HepG2 (cell line): ENCODE measurements around the gene LLGL1. TPM values are rescaled to one million over a fixed set of nuclear protein-coding genes. Genes with fewer than 3 reads are reported as not detected.

Source experiments
- ATAC-seq: fragments of 200-7000 bp; cut with Tn5 transposase; 3 replicates; pipeline ENCODE4 v1.9.1; 2020; ENCODE audit warnings: mild to moderate bottlenecking, moderate library complexity
- BruUV-seq: library from RNA; stranded (reverse); fragments of 400-500 nt; replicated peaks from 2 replicates; lab custom pipeline; 2021; lab: Mats Ljungman, UMichigan
- CTCF ChIA-PET: fragments of 300-600 bp; formaldehyde crosslinking; extraction: SDS; loops from one replicate; lab custom pipeline; 2021; ENCODE audit warnings: low total read pairs, inconsistent platforms, low intra/inter-chr PET ratio; lab: Yijun Ruan, JAX
- POLR2A ChIA-PET: fragments of 350-600 bp; sonication (Branson Sonifier 250); formaldehyde crosslinking; loops from one replicate; lab custom pipeline; 2020; ENCODE audit warnings: antibody characterized with exemption, inconsistent platforms; lab: Yijun Ruan, JAX
- DNase-seq: peaks from one replicate; pipeline ENCODE4 v3.0.0-alpha.2; 2015; ENCODE audit warnings: low spot score
- FAIRE-seq: peaks from 3 replicates; lab custom pipeline; 2011; peaks lifted over from hg19 to GRCh38; lab: Jason Lieb, UNC
- H2AFZ ChIP-seq: one replicate; pipeline ENCODE4 v1.6.1; 2011; ENCODE audit warnings: low read length, inconsistent platforms
- H3K27ac ChIP-seq: fragments of 300-600 bp; 3 replicates; pipeline ENCODE4 v1.8.0; 2011; ENCODE audit warnings: mixed run types, mild to moderate bottlenecking, mixed read lengths, low read length, inconsistent platforms; ENCODE audit not compliant: insufficient read depth; ENCODE audit errors: extremely low read length
- H3K27me3 ChIP-seq, 2 experiments: fragments of 200-600 bp in 1 of 2; 2 replicates in 1 of 2; 3 replicates in 1 of 2; pipeline versions ENCODE4 v1.6.0 to v1.8.0; 2011; ENCODE audit warnings: low read length in 2 of 2, mild to moderate bottlenecking in 2 of 2, moderate library complexity in 2 of 2, inconsistent platforms in 1 of 2; ENCODE audit not compliant: insufficient read depth in 2 of 2, control insufficient read depth in 1 of 2
- H3K36me3 ChIP-seq, 2 experiments: fragments of 200-600 bp in 1 of 2; replicated peaks in 1 of 2; 2 replicates in 1 of 2; 3 replicates in 1 of 2; pipeline versions ENCODE4 v1.5.1 to v1.8.0; 2011; ENCODE audit warnings: low read length in 2 of 2, inconsistent platforms in 1 of 2; ENCODE audit not compliant: insufficient read depth in 2 of 2, control insufficient read depth in 1 of 2
- H3K4me1 ChIP-seq: 2 replicates; pipeline ENCODE4 v1.5.1; 2012; ENCODE audit warnings: low read length, inconsistent platforms; ENCODE audit not compliant: insufficient read depth
- H3K4me2 ChIP-seq: 2 replicates; pipeline ENCODE4 v1.6.0; 2011; ENCODE audit warnings: low read depth, low read length, inconsistent platforms
- H3K4me3 ChIP-seq, 3 experiments: fragments of 200-600 bp in 1 of 3; sonication (generic), shearing (Covaris generic) in 1 of 3; replicated peaks in 1 of 3; 2 replicates each; pipeline ENCODE4 v1.5.1; 2011 to 2016; ENCODE audit warnings: low read length in 3 of 3, inconsistent platforms in 2 of 3, low read depth in 2 of 3, mild to moderate bottlenecking in 2 of 3, control low read depth in 1 of 3, mixed read lengths in 1 of 3; ENCODE audit not compliant: insufficient read depth in 1 of 3
- H3K79me2 ChIP-seq: one replicate; pipeline ENCODE4 v1.6.1; 2011; ENCODE audit warnings: low read length, inconsistent platforms; ENCODE audit not compliant: insufficient read depth
- H3K9ac ChIP-seq: 2 replicates; pipeline ENCODE4 v1.6.0; 2011; ENCODE audit warnings: mild to moderate bottlenecking, low read depth, low read length, inconsistent platforms; ENCODE audit not compliant: insufficient read depth
- H3K9me3 ChIP-seq: 2 replicates; pipeline ENCODE4 v1.5.1; 2012; ENCODE audit warnings: mild to moderate bottlenecking, low read length
- H4K20me1 ChIP-seq: 2 replicates; pipeline ENCODE4 v1.6.0; 2011; ENCODE audit warnings: inconsistent platforms, mild to moderate bottlenecking, low read length, moderate library complexity; ENCODE audit not compliant: insufficient read depth
- CENPX ChIP-seq: sonication (generic); formaldehyde crosslinking; IDR thresholded peaks from 2 replicates; pipeline ENCODE4 v1.9.0; 2021; ENCODE audit warnings: mild to moderate bottlenecking, missing genetic modification reagents, moderate library complexity
- CREM ChIP-seq, 2 experiments: sonication (generic) in 1 of 2; formaldehyde crosslinking in 1 of 2; IDR thresholded peaks; 2 replicates each; pipeline versions ENCODE4 v1.4.0 to v1.6.1; 2016 to 2020; ENCODE audit warnings: antibody characterized with exemption in 1 of 2, mild to moderate bottlenecking in 1 of 2, missing genetic modification reagents in 1 of 2
- ELF3 ChIP-seq: IDR thresholded peaks from 2 replicates; pipeline ENCODE4 v1.6.1; 2016; ENCODE audit warnings: missing genetic modification reagents, missing compliant biosample characterization
- KLF16 ChIP-seq, 2 experiments: sonication (generic) in 1 of 2; formaldehyde crosslinking in 1 of 2; IDR thresholded peaks; 2 replicates each; pipeline versions ENCODE4 v1.6.1 to v1.8.0; 2016 to 2023; ENCODE audit warnings: missing genetic modification reagents in 2 of 2, missing compliant biosample characterization in 1 of 2
- NBN ChIP-seq: fragments of 450-650 bp; conservative IDR thresholded peaks from 2 replicates; pipeline ENCODE4 v1.6.1; 2017
- NFRKB ChIP-seq: fragments of 450-650 bp; IDR thresholded peaks from 2 replicates; pipeline ENCODE4 v1.6.1; 2017
- ONECUT2 ChIP-seq: sonication (generic); formaldehyde crosslinking; IDR thresholded peaks from 2 replicates; pipeline ENCODE4 v1.4.0; 2020; ENCODE audit warnings: missing genetic modification reagents
- RARA ChIP-seq: IDR thresholded peaks from 2 replicates; pipeline ENCODE4 v1.6.1; 2016; ENCODE audit warnings: missing genetic modification reagents, missing compliant biosample characterization
- TARDBP ChIP-seq: sonication (generic); formaldehyde crosslinking; IDR thresholded peaks from 2 replicates; pipeline ENCODE4 v1.8.0; 2022; ENCODE audit warnings: mild to moderate bottlenecking, missing genetic modification reagents
- TBX2 ChIP-seq: sonication (generic); formaldehyde crosslinking; IDR thresholded peaks from 2 replicates; pipeline ENCODE4 v1.5.0; 2020; ENCODE audit warnings: missing genetic modification reagents, mild to moderate bottlenecking, borderline replicate concordance
- TOE1 ChIP-seq: sonication (generic); formaldehyde crosslinking; IDR thresholded peaks from 2 replicates; pipeline ENCODE4 v1.4.0; 2020; ENCODE audit warnings: mild to moderate bottlenecking, missing genetic modification reagents
- ZBTB25 ChIP-seq: IDR thresholded peaks from 2 replicates; pipeline ENCODE4 v1.6.1; 2018; ENCODE audit warnings: missing genetic modification reagents
- ZNF24 ChIP-seq: fragments of 450-650 bp; IDR thresholded peaks from 2 replicates; pipeline ENCODE4 v1.6.1; 2017; ENCODE audit warnings: antibody characterized with exemption, mild to moderate bottlenecking
- ZNF276 ChIP-seq: sonication (generic); formaldehyde crosslinking; IDR thresholded peaks from 2 replicates; pipeline ENCODE4 v1.4.0; 2020; ENCODE audit warnings: mild to moderate bottlenecking, low read depth, missing genetic modification reagents
- ZNF7 ChIP-seq: IDR thresholded peaks from 2 replicates; pipeline ENCODE4 v1.6.1; 2016; ENCODE audit warnings: missing biosample characterization, missing genetic modification reagents
- ZNF792 ChIP-seq: IDR thresholded peaks from 2 replicates; pipeline ENCODE4 v1.6.1; 2016
- WGBS: methylation state at CpG from one replicate; pipeline ENCODE4 v1.1.6; 2017; ENCODE audit warnings: low lambda C conversion rate; 5-methylcytosine and 5-hydroxymethylcytosine counted together
- in situ Hi-C: cut with HindIII; loops from 2 replicates; pipeline ENCODE4 v1.10.0; 2017; ENCODE audit warnings: low pct_unique_long_range_greater_than_20kb; ENCODE audit not compliant: extremely low pct_ligation_motif_present
- intact Hi-C: fragments of 100-400 bp; cut with micrococcal nuclease; formaldehyde crosslinking; loops from one replicate; pipeline ENCODE4 v1.10.0; 2022; ENCODE audit not compliant: unreplicated experiment
- polyA plus RNA-seq, 8 experiments: library from polyadenylated mRNA; depleted of rRNA in 3 of 8; stranded (reverse) in 7 of 8; unstranded in 1 of 8; fragments of >200 nt; fragmentation: Illumina TruSeq in 4 of 8; extraction: Trizol in 4 of 8; gene quantifications; 2 replicates each; pipeline versions ENCODE4 v1.2.1 to v1.2.3, GENCODE V29; 2011 to 2016; ENCODE audit warnings: low read depth in 4 of 8, missing spikeins in 1 of 8, mixed read lengths in 1 of 8; ENCODE audit not compliant: insufficient read depth in 1 of 8
- total RNA-seq, 5 experiments: library from RNA; depleted of rRNA; stranded (reverse); fragments of >200 nt; fragmentation: Illumina TruSeq; extraction: Trizol; gene quantifications; 2 replicates each; pipeline ENCODE4 v1.2.3, GENCODE V29; 2016; ENCODE audit warnings: low read depth in 1 of 5
- TF ChIP-seq, protein P1 (sequence below): sonication (generic); formaldehyde crosslinking; IDR thresholded peaks from 2 replicates; pipeline ENCODE4 v1.4.0; 2020; ENCODE audit warnings: missing genetic modification reagents, mild to moderate bottlenecking, borderline replicate concordance

Gene LLGL1
- total and polyA plus RNA-seq, 2 of the 13 experiments (the other 11 are each of a cell fraction or from before 2014, with no cell fraction given): 15.0 to 15.3 TPM

GRCh38 chr17:18197535-18198194 is 27.8 kb upstream of the LLGL1 start:
- in situ Hi-C loops: no loop called here
- Histone ChIP-seq H3K79me2 (peaks cover 85% of the 10 kb centered on the region), H3K27ac (no peak overlapping the region), H3K27me3 (no peaks in the 10 kb centered on the region), H3K36me3 (peaks cover 48 to 78% of the 10 kb centered on the region in 2 experiments), H3K9me3 (no peaks in the 10 kb centered on the region), H2AFZ (no peak overlapping the region), H3K4me3 (no peak overlapping the region), H3K9ac (no peak overlapping the region), H3K4me1 (peaks cover 20% of the 10 kb centered on the region), H4K20me1 (peaks cover 45% of the 10 kb centered on the region), H3K4me2 (no peak overlapping the region)
- ChIA-PET CTCF (no interaction called here), POLR2A (interaction anchor here (1.9 kb wide), 1 partner anchor 14 kb away, joined by 5 read pairs; the partner anchor contains the start of gene ALKBH5)
- no peak for TF ChIP-seq KLF16 (CRISPR knock-in tag; IDR thresholded peaks at IDR 0.05)
- TF ChIP-seq NBN: no peak
- TF ChIP-seq, protein P1, sequence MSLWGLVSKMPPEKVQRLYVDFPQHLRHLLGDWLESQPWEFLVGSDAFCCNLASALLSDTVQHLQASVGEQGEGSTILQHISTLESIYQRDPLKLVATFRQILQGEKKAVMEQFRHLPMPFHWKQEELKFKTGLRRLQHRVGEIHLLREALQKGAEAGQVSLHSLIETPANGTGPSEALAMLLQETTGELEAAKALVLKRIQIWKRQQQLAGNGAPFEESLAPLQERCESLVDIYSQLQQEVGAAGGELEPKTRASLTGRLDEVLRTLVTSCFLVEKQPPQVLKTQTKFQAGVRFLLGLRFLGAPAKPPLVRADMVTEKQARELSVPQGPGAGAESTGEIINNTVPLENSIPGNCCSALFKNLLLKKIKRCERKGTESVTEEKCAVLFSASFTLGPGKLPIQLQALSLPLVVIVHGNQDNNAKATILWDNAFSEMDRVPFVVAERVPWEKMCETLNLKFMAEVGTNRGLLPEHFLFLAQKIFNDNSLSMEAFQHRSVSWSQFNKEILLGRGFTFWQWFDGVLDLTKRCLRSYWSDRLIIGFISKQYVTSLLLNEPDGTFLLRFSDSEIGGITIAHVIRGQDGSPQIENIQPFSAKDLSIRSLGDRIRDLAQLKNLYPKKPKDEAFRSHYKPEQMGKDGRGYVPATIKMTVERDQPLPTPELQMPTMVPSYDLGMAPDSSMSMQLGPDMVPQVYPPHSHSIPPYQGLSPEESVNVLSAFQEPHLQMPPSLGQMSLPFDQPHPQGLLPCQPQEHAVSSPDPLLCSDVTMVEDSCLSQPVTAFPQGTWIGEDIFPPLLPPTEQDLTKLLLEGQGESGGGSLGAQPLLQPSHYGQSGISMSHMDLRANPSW (CRISPR knock-in tag): no peak
- TF ChIP-seq NFRKB: no peak
- TF ChIP-seq ZNF7 (CRISPR knock-in tag): no peak
- TF ChIP-seq RARA (CRISPR knock-in tag): no peak
- no peak for TF ChIP-seq ELF3
- TF ChIP-seq TBX2 (CRISPR knock-in tag): no peak
- no peak for TF ChIP-seq CREM (IDR thresholded peaks at IDR 0.05)
- TF ChIP-seq CREM (CRISPR knock-in tag; IDR thresholded peaks at IDR 0.05): no peak
- TF ChIP-seq ZNF24: no peak
- TF ChIP-seq ZNF792: no peak
- TF ChIP-seq CENPX: no peak
- TF ChIP-seq ZNF276: no peak
- TF ChIP-seq TARDBP (CRISPR knock-in tag): no peak
- TF ChIP-seq ZBTB25: no peak
- no peak for TF ChIP-seq TOE1
- TF ChIP-seq ONECUT2 (CRISPR knock-in tag): no peak
- no peak for DNase-seq
- WGBS: 94% methylated on average over 3 of the region's 3 CpGs
- BruUV-seq: no TSS peak
- no peak for ATAC-seq
- FAIRE-seq: no peak
- intact Hi-C loops: no loop called here
